Suprapubic skin (tissue), 3 donors: ENCODE measurements around the gene RAF1.

ENCODE experiments used
- POLR2A ChIP-seq, 2 donors: fragments of 450-650 bp; IDR thresholded peaks; one replicate each; pipeline ENCODE4 v1.6.1; 2017; ENCODE audit warnings: antibody characterized with exemption in 2 of 2, mild to moderate bottlenecking in 2 of 2, moderate library complexity in 2 of 2
- TF ChIP-seq, protein P1 (sequence below), 2 donors: fragments of 200-600 bp in 1 of 2; fragments of 450-650 bp in 1 of 2; sonication (generic) in 1 of 2; IDR thresholded peaks; one replicate each; pipeline ENCODE4 v1.5.1; 2016 to 2019; ENCODE audit warnings: antibody characterized with exemption in 2 of 2, mild to moderate bottlenecking in 1 of 2, moderate library complexity in 1 of 2

DNA sequence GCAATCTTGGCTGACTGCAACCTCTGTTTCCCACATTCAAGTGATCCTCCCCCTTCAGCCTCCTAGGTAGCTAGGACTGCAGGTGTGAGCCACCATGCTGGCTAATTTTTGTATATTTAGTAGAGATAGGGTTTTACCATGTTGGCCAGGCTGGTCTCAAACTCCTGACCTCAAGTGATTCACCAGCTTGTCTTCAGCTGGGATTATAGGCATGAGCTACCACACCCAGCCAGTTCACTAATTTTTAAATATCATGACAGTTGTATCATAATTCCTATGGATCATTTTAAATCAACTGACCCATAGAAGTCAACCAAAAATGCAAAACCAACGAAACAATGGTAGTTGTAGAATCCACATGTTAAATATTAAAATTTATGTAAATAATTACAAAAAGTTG lies 35.1 kb downstream of the RAF1 start:
- TF ChIP-seq, protein P1, sequence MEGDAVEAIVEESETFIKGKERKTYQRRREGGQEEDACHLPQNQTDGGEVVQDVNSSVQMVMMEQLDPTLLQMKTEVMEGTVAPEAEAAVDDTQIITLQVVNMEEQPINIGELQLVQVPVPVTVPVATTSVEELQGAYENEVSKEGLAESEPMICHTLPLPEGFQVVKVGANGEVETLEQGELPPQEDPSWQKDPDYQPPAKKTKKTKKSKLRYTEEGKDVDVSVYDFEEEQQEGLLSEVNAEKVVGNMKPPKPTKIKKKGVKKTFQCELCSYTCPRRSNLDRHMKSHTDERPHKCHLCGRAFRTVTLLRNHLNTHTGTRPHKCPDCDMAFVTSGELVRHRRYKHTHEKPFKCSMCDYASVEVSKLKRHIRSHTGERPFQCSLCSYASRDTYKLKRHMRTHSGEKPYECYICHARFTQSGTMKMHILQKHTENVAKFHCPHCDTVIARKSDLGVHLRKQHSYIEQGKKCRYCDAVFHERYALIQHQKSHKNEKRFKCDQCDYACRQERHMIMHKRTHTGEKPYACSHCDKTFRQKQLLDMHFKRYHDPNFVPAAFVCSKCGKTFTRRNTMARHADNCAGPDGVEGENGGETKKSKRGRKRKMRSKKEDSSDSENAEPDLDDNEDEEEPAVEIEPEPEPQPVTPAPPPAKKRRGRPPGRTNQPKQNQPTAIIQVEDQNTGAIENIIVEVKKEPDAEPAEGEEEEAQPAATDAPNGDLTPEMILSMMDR (IDR thresholded peaks at IDR 0.05) = no peak
- TF ChIP-seq POLR2A (IDR thresholded peaks at IDR 0.05) = no peak
